Body of pancreas (tissue), 4 donors: Measurements from ENCODE around the gene HES4. TPM values are rescaled to one million over a fixed set of nuclear protein-coding genes. Genes with fewer than 3 reads are reported as not detected.
"Not testable (repeated sequence)": the region's sequence is repeated elsewhere in the genome, so short reads cannot be mapped to it uniquely, and the experiment has no call there.

Source experiments
- ATAC-seq: fragments of 150-250 bp; one replicate; pipeline ENCODE4 v1.9.1; 2016
- DNase-seq, 4 donors: peaks; one replicate each; pipeline ENCODE4 v3.0.0-alpha.2; 2019
- H3K27ac ChIP-seq, 4 donors: fragments of 200-600 bp; sonication (generic); 1 replicate in 3 of 4; 2 replicates in 1 of 4; pipeline versions ENCODE4 v1.5.1 to v1.6.1; 2016 to 2019; ENCODE audit warnings: mild to moderate bottlenecking in 1 of 4, mixed read lengths in 1 of 4, moderate library complexity in 1 of 4
- H3K27me3 ChIP-seq, 2 donors: fragments of 200-600 bp; sonication (generic); one replicate each; pipeline ENCODE4 v1.6.0; 2016; ENCODE audit warnings: mild to moderate bottlenecking in 1 of 2
- H3K36me3 ChIP-seq, 2 donors: fragments of 200-600 bp; sonication (generic); replicated peaks in 1 of 2; 2 replicates each; pipeline ENCODE4 v1.5.1; 2016; ENCODE audit warnings: low read depth in 2 of 2; ENCODE audit not compliant: insufficient read depth in 1 of 2
- H3K4me1 ChIP-seq: fragments of 200-600 bp; sonication (generic); one replicate; pipeline ENCODE4 v1.6.0; 2016
- H3K4me3 ChIP-seq, 2 donors: fragments of 200-600 bp; sonication (generic); 1 replicate in 1 of 2; 2 replicates in 1 of 2; pipeline ENCODE4 v1.5.1; 2016 to 2019
- H3K9me3 ChIP-seq, 3 donors: fragments of 200-600 bp; sonication (generic); 1 replicate in 2 of 3; 2 replicates in 1 of 3; pipeline ENCODE4 v1.5.1; 2016
- CTCF ChIP-seq, 7 experiments: fragments of 450-650 bp in 4 of 7; fragments of 200-600 bp in 3 of 7; sonication (generic) in 3 of 7; IDR thresholded peaks; one replicate each; pipeline ENCODE4 v1.5.1; 2016 to 2019; ENCODE audit warnings: antibody characterized with exemption in 7 of 7
- POLR2A ChIP-seq, 3 donors: fragments of 450-650 bp; IDR thresholded peaks; one replicate each; pipeline ENCODE4 v1.6.1; 2016; ENCODE audit warnings: antibody characterized with exemption in 3 of 3, mild to moderate bottlenecking in 2 of 3
- WGBS, 2 donors: methylation state at CpG; one replicate each; pipeline ENCODE4 v1.1.5; 2017; 5-methylcytosine and 5-hydroxymethylcytosine counted together
- intact Hi-C: fragments of 100-400 bp; cut with DNase I; formaldehyde crosslinking; loops from one replicate; pipeline ENCODE4 v1.15.1; 2023
- total RNA-seq, 2 donors: library from RNA; depleted of rRNA; stranded (reverse); fragments of >200 nt; gene quantifications; one replicate each; pipeline ENCODE4 v1.1.0, GENCODE V29; 2016

The HES4 gene
- total RNA-seq, 2 donors from 2014 or later = 44.1 to 97.2 TPM

- no peaks in the 10 kb centered on the region for H3K9me3 ChIP-seq
- no peaks in the 10 kb centered on the region for H3K36me3 ChIP-seq
- H3K27ac ChIP-seq = no peak overlapping the region
- WGBS, 2 donors = 79 to 85% methylated on average over 14 of the region's 14 CpGs
- H3K4me1 ChIP-seq = peaks cover 18% of the 10 kb centered on the region
- H3K27me3 ChIP-seq = no peaks in the 10 kb centered on the region
- ATAC-seq (no peak), DNase-seq (no peak)
- no peak overlapping the region for H3K4me3 ChIP-seq
- TF ChIP-seq POLR2A (IDR thresholded peaks at IDR 0.05) (no peak), CTCF (IDR thresholded peaks at IDR 0.05) (no peak)
- intact Hi-C loops = no loop called here
These were observed 11.6 kb upstream of the HES4 start for GRCh38 chr1:1011396-1011949.

DNA sequence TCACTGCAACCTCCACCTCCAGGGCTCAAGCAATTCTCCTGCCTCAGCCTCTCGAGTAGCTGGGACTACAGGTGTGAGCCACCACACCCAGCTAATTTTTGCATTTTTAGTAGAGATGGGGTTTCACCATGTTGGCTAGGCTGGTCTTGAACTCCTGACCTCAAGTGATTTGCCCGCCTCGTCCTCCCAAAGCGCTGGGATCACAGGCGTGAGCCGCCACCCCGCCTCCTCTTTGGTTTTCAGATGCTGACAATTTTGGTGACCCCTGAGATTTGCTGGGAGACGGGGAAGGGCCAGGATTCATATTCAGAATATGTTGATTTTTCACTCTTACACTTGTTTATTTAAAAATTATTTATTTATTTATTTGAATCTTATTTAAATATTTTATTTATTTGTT lies 10.2 kb upstream of the HES4 start:
- H3K4me1 ChIP-seq = peaks cover 32% of the 10 kb centered on the region
- DNase-seq, H3K36me3 ChIP-seq, intact Hi-C loops, ATAC-seq, H3K4me3 ChIP-seq, H3K27ac ChIP-seq, H3K9me3 ChIP-seq, H3K27me3 ChIP-seq: not testable (repeated sequence)
- WGBS, 2 donors = 87 to 92% methylated on average over 8 of the region's 8 CpGs

DNA sequence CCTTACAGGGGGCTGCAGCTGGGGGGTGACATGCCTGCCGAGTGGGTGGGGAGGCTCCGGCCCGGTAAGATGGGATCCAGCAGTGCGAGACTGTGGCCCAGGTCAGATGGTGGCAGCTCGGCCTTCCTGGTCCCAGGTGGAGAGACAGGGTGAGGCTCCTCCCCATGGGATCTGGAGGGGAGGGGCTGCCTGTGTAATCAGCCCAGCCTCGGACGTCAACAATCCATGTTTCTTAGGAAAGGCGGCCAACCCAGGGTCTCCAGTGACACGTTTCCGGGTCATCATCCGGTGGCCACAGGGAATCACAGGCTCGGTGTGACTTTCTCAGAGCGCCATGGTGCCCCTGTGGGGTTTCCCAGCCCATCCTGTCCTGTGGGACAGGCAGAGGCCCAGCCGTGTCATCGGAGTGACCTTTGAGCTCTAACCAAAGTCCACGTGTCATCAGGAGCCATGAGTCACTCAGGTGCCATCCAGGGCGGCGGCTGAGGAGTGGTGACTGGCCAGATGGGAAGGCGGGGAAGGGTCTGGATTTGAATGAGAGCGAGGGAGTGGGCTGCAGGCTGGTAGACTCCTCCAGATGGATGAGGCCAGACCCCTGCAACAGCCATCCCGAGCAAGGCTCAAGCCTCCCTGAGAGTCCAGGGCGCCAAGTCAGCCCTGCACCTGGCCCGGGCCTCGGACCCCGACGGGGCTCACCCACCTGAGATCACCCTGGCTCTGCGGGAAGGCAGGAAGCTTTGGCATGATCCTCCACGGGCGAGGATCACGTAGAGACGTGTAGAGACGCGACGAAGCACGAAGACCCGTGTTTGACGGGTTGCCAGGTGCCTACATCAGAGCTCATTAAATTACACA lies 6.6 kb upstream of the HES4 start:
- WGBS, 2 donors = 80 to 81% methylated on average over 29 to 37 of the region's 37 CpGs
- no peaks in the 10 kb centered on the region for H3K36me3 ChIP-seq
- H3K27ac ChIP-seq = peak overlapping the region in 3 of 4 donors; percentile 61 to 69 (median 66)
- ATAC-seq (no peak), DNase-seq (peak in 2 of 4 donors; percentile 31 to 35)
- H3K9me3 ChIP-seq = no peaks in the 10 kb centered on the region
- no peak overlapping the region for H3K4me3 ChIP-seq
- H3K27me3 ChIP-seq = peaks cover 0 to under 1% of the 10 kb centered on the region in 2 donors
- intact Hi-C loops = no loop called here
- peaks cover 29% of the 10 kb centered on the region for H3K4me1 ChIP-seq
- TF ChIP-seq CTCF (IDR thresholded peaks at IDR 0.05) = no peak
- TF ChIP-seq POLR2A (IDR thresholded peaks at IDR 0.05) = no peak

- ATAC-seq = no peak
- TF ChIP-seq CTCF (IDR thresholded peaks at IDR 0.05) (no peak), POLR2A (IDR thresholded peaks at IDR 0.05) (no peak)
- no peaks in the 10 kb centered on the region for H3K9me3 ChIP-seq
- H3K27ac ChIP-seq = peak overlapping the region; percentile 42 to 69 (median 64)
- DNase-seq = no peak
- no peaks in the 10 kb centered on the region for H3K36me3 ChIP-seq
- peaks cover 0 to 8% of the 10 kb centered on the region in 2 donors for H3K27me3 ChIP-seq
- 59% methylated on average over 15 of the region's 23 CpGs; no CpG with 5 or more reads in 1 of the 2 donors for WGBS, 2 donors
- no peak overlapping the region for H3K4me3 ChIP-seq
- peaks cover 36% of the 10 kb centered on the region for H3K4me1 ChIP-seq
- intact Hi-C loops = no loop called here
These were observed 5.9 kb upstream of the HES4 start for GRCh38 chr1:1005774-1006304.
